Measurements from ENCODE around the gene CHST14. TPM values are rescaled to one million over a fixed set of nuclear protein-coding genes. Genes with fewer than 3 reads are reported as not detected.

Gene CHST14
- total RNA-seq, 4 donors from 2014 or later = 0.83 to 3.5 (median 2.6) TPM

DNA sequence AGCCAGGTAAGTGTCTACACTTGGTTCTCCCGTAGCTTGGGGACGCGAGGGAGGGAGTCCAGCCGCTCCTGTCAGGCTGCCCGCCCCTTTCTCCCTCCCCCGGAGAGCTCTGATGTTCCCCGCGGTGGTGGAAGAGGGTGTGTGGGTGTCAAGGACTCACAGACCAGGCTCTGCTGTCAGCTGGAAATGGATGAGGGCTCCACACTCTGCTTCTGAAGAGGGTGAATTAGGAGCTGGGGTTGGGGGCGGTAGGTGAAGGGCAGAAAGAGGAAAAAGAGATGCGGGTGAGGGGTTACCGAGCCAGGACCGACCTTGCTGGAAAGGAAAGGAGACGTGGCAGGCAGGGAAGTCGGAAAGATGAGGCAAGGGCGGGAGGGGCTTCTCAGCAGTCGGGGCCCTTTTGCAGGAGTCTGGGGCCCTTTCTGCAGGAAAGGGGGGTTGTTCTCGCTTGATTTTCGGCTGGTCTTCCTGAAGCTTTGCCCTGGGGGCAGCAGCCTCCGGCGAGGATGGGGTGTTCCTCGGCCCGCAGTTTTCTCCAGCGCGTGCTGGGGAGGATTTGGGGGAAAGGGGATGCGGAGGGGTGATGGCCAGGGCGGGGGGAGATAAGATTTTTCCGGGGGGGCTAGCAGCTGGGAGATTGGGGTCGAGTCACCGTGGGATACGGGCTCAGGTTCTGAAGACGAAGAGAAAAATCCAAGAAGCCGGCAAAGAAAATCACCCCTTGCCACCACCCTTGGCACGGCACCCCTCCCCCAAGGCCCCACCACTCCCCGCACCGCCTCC is 30.6 kb upstream of the CHST14 start:
- DNase-seq = peak in 2 of 3 donors; percentile 34 to 65
- Histone ChIP-seq H3K4me3 (peak overlapping the region; percentile 87 to 99 (median 96)), H3K9me3 (no peaks in the 10 kb centered on the region), H3K36me3 (no peaks in the 10 kb centered on the region), H3K4me1 (peaks cover 7 to 59% (median 23%) of the 10 kb centered on the region in 4 donors), H3K27ac (peak overlapping the region in 2 of 4 donors; percentile 81 to 92), H3K27me3 (peaks cover 0 to 8% of the 10 kb centered on the region in 2 donors)
- TF ChIP-seq, protein P1, sequence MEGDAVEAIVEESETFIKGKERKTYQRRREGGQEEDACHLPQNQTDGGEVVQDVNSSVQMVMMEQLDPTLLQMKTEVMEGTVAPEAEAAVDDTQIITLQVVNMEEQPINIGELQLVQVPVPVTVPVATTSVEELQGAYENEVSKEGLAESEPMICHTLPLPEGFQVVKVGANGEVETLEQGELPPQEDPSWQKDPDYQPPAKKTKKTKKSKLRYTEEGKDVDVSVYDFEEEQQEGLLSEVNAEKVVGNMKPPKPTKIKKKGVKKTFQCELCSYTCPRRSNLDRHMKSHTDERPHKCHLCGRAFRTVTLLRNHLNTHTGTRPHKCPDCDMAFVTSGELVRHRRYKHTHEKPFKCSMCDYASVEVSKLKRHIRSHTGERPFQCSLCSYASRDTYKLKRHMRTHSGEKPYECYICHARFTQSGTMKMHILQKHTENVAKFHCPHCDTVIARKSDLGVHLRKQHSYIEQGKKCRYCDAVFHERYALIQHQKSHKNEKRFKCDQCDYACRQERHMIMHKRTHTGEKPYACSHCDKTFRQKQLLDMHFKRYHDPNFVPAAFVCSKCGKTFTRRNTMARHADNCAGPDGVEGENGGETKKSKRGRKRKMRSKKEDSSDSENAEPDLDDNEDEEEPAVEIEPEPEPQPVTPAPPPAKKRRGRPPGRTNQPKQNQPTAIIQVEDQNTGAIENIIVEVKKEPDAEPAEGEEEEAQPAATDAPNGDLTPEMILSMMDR (IDR thresholded peaks at IDR 0.05) = no peak
- no peak for TF ChIP-seq POLR2A (IDR thresholded peaks at IDR 0.05)

DNA sequence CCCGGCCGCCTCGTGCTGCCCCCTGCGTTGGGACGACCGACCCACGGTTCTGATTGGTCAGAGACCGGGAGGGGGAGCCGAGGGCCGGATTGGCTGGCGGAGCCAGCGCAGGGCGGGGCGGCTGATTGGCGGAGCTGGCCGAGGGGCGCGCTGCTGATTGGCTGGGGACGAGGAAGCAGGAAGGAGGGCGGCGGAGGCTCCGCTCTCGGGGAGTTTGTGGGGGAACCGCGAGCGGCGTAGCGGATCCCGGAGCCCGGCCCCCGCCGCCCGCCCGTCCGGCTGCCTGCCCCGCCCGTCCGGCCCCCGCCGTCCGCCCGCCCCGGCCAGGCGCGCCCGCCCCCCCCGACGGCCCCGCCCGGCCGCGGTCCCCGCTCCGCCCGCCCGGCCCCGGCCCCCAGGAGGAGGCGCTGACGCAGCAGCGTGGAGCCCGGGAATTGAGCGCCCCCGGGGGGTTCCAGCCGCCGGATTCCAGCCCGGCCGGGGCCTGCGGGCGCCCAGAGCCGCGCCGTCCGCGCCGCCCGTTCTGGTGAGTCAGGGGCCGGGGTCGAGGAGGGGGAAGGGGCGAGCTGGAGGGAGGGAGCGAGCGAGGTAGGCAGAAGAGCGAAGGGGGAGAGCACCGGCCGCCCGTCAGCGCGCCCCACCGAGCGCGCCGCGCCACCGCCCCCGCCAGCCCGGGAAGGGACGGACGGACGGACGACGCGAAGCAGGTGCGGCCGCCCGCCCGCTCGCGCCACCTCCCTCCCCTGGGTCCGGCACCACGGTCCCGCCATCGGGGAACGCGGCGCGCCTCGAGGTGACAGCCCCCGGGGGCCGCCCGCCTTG is 29.8 kb upstream of the CHST14 start, which contains the start of gene BAHD1:
Gene BAHD1, plus strand, starts transcription at position 211 of the 822 bp plus-strand sequence. CDS start 17,512 bp downstream, outside the sequence.
- TF ChIP-seq, protein P1 (IDR thresholded peaks at IDR 0.05) = peak in 3 of 6 experiments; percentile 4 to 11 (median 8)
- TF ChIP-seq POLR2A (IDR thresholded peaks at IDR 0.05) = peak in 1 of 2 donors; percentile 41
- peak within 1 kb of the TSS; percentile 87 to 99 (median 96) for H3K4me3 ChIP-seq
- H3K9me3 ChIP-seq = no peaks in the 10 kb centered on the region
- peaks cover 0 to 8% of the 10 kb centered on the region in 2 donors for H3K27me3 ChIP-seq
- H3K27ac ChIP-seq = peak within 1 kb of the TSS; percentile 65 to 92 (median 78)
- H3K4me1 ChIP-seq = peaks cover 10 to 63% (median 20%) of the 10 kb centered on the region in 4 donors
- no peaks in the 10 kb centered on the region for H3K36me3 ChIP-seq
- DNase-seq = peak; percentile 95 to 98 (median 98)

DNA sequence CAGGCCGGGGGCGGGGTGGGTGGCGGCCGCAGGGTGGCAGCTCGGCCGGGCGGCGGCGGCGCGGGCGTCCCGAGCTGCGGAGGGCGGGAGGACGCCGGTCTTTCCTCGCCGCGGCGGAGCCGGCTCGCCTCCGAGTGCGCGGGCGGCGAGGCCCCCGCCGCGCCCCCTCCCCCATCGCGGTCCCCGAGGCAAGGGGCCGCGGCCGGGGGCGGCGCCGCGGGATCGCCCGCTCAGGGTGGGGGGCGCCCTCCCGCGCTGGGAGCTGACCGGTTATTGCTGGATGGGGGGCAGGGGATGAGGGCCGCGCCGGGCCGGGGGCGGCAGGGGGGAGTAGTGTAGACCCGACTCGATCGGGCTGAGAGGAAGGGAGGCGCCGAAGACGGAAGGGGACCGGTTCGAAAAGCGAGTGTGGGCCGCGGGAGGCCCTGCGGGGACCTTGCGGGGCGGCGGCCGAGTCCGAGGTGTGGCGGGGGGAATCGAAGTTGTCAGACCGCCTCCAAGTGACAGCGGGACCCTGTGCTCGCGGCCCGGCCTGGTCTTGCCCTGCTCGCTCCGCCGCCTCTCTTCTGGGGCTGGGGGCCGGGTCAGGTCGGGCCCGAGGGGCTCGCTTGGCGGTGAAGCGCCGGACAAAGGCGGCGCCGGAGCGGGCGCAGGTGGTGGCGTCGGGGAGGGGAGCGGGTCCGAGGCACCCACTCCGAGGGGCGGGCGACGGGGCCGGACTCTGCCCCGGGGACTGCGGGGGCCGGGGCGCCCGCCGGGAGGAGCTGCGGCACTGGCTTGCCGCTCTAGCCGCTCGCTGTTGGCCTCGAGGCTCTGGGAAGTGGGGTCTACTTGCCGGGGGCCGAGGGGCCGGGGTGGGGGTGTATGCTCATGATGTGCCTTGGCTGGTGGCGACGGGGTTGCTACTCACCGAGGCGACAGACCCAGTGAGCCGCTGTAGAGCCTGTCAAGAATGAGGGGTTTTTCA is 28.9 kb upstream of the CHST14 start:
- peak in 2 of 3 donors; percentile 18 to 68 for DNase-seq
- no peaks in the 10 kb centered on the region for H3K36me3 ChIP-seq
- H3K4me3 ChIP-seq = peak overlapping the region; percentile 87 to 99 (median 96)
- peaks cover 8 to 59% (median 14%) of the 10 kb centered on the region in 4 donors for H3K4me1 ChIP-seq
- peaks cover 0 to 4% of the 10 kb centered on the region in 2 donors for H3K27me3 ChIP-seq
- TF ChIP-seq POLR2A (IDR thresholded peaks at IDR 0.05) = no peak
- TF ChIP-seq, protein P1 (IDR thresholded peaks at IDR 0.05) = peak in 2 of 6 experiments; percentile 11 to 31
- H3K27ac ChIP-seq = peak overlapping the region in 3 of 4 donors; percentile 8 to 92 (median 81)
- no peaks in the 10 kb centered on the region for H3K9me3 ChIP-seq

DNA sequence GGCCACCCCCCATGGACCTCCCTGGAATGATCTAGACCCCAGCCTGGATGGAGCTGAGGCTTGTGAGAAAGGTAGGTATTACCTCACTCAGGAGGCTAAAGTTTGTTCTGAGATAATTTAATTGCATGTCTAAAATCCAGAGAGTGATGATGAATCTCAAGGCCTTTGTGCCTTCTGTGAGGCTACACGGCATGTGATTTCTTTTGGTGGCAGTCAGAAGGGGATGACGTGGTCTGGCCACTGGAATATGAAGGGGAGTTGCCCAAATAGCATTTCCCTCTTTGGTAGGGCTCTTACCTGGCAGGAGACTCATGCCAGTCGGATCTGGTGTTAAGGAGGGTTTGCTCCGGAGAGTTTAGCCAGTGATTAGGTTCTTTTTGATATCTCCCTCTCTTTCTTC is 27.5 kb upstream of the CHST14 start:
- Histone ChIP-seq H3K27me3 (no peaks in the 10 kb centered on the region), H3K9me3 (no peaks in the 10 kb centered on the region), H3K4me3 (no peak overlapping the region), H3K27ac (no peak overlapping the region), H3K36me3 (no peaks in the 10 kb centered on the region), H3K4me1 (peaks cover 5 to 54% (median 12%) of the 10 kb centered on the region in 4 donors)
- TF ChIP-seq POLR2A (IDR thresholded peaks at IDR 0.05) = no peak
- TF ChIP-seq, protein P1 (IDR thresholded peaks at IDR 0.05) = no peak
- peak in 1 of 3 donors; percentile 26 for DNase-seq
